ENCODE measurements around the gene ASAH2.

GRCh38 chr10:50219200-50219599 is 32.1 kb downstream of the ASAH2 start:
- TF ChIP-seq CTCF (IDR thresholded peaks at IDR 0.05) (no peak), POLR2A (IDR thresholded peaks at IDR 0.05) (no peak)

Measured in heart left ventricle (tissue), 13 donors.